HepG2 (cell line): Measurements from ENCODE around the gene TFEB. TPM values are rescaled to one million over a fixed set of nuclear protein-coding genes. Genes with fewer than 3 reads are reported as not detected.

Experiments used
- AGO1 ChIP-seq: fragments of 200-400 bp; formaldehyde crosslinking; IDR thresholded peaks from 2 replicates; pipeline ENCODE4 v1.6.1; 2017; ENCODE audit warnings: mild to moderate bottlenecking, low read depth, low read length, moderate library complexity; ENCODE audit not compliant: poor library complexity, severe bottlenecking
- ATF4 ChIP-seq, 2 experiments: fragments of 450-650 bp in 1 of 2; sonication (generic) in 1 of 2; formaldehyde crosslinking; IDR thresholded peaks; 2 replicates each; pipeline versions ENCODE4 v1.5.0 to v1.8.0; 2020 to 2022; ENCODE audit warnings: mild to moderate bottlenecking in 1 of 2, missing genetic modification reagents in 1 of 2
- ATF7 ChIP-seq, 2 experiments: fragments of 450-650 bp in 1 of 2; sonication (generic) in 1 of 2; formaldehyde crosslinking in 1 of 2; IDR thresholded peaks; 2 replicates each; pipeline versions ENCODE4 v1.4.0 to v1.6.1; 2016 to 2020; ENCODE audit warnings: antibody characterized with exemption in 1 of 2, mild to moderate bottlenecking in 1 of 2, missing genetic modification reagents in 1 of 2
- DNMT3B ChIP-seq: conservative IDR thresholded peaks from 2 replicates; pipeline ENCODE4 v1.6.1; 2016; ENCODE audit warnings: missing biosample characterization, control low read depth
- GATA4 ChIP-seq: sonication (generic); IDR thresholded peaks from 2 replicates; pipeline ENCODE4 v1.6.1; 2016; ENCODE audit warnings: antibody characterized with exemption, low read depth, borderline replicate concordance
- GFI1 ChIP-seq: sonication (generic); formaldehyde crosslinking; IDR thresholded peaks from 2 replicates; pipeline ENCODE4 v1.5.0; 2020; ENCODE audit warnings: missing genetic modification reagents, mild to moderate bottlenecking, borderline replicate concordance
- HNRNPL ChIP-seq: fragments of 200-400 bp; formaldehyde crosslinking; IDR thresholded peaks from 2 replicates; pipeline ENCODE4 v1.6.1; 2017; ENCODE audit warnings: mild to moderate bottlenecking, low read depth, low read length
- PLRG1 ChIP-seq: fragments of 450-650 bp; conservative IDR thresholded peaks from 2 replicates; pipeline ENCODE4 v1.6.1; 2016
- SALL2 ChIP-seq: sonication (generic); formaldehyde crosslinking; IDR thresholded peaks from 2 replicates; pipeline ENCODE4 v1.8.1; 2023; ENCODE audit warnings: mild to moderate bottlenecking, missing genetic modification reagents, inconsistent platforms
- SOX13 ChIP-seq, 3 experiments: fragments of 450-650 bp in 1 of 3; sonication (generic) in 1 of 3; formaldehyde crosslinking in 1 of 3; IDR thresholded peaks in 2 of 3; conservative IDR thresholded peaks in 1 of 3; 2 replicates each; pipeline versions ENCODE4 v1.5.0 to v1.6.1; 2016 to 2020; ENCODE audit warnings: antibody characterized with exemption in 1 of 3, mild to moderate bottlenecking in 1 of 3, missing compliant biosample characterization in 1 of 3, missing genetic modification reagents in 1 of 3, moderate library complexity in 1 of 3
- ZFX ChIP-seq: sonication (generic); formaldehyde crosslinking; IDR thresholded peaks from 2 replicates; pipeline ENCODE4 v1.4.0; 2020; ENCODE audit warnings: mild to moderate bottlenecking, low read depth, missing genetic modification reagents, moderate library complexity
- ZNF280B ChIP-seq: sonication (generic); formaldehyde crosslinking; IDR thresholded peaks from 2 replicates; pipeline ENCODE4 v1.5.0; 2020; ENCODE audit warnings: missing genetic modification reagents, mild to moderate bottlenecking, borderline replicate concordance
- ZNF609 ChIP-seq: sonication (generic); formaldehyde crosslinking; IDR thresholded peaks from 2 replicates; pipeline ENCODE4 v1.4.0; 2020; ENCODE audit warnings: mild to moderate bottlenecking, missing genetic modification reagents, borderline replicate concordance
- ZNF687 ChIP-seq: sonication (generic); formaldehyde crosslinking; IDR thresholded peaks from 2 replicates; pipeline ENCODE4 v1.5.1; 2020; ENCODE audit warnings: mild to moderate bottlenecking, missing genetic modification reagents, moderate library complexity
- polyA plus RNA-seq, 8 experiments: library from polyadenylated mRNA; depleted of rRNA in 3 of 8; stranded (reverse) in 7 of 8; unstranded in 1 of 8; fragments of >200 nt; fragmentation: Illumina TruSeq in 4 of 8; extraction: Trizol in 4 of 8; gene quantifications; 2 replicates each; pipeline versions ENCODE4 v1.2.1 to v1.2.3, GENCODE V29; 2011 to 2016; ENCODE audit warnings: low read depth in 4 of 8, missing spikeins in 1 of 8, mixed read lengths in 1 of 8; ENCODE audit not compliant: insufficient read depth in 1 of 8
- total RNA-seq, 5 experiments: library from RNA; depleted of rRNA; stranded (reverse); fragments of >200 nt; fragmentation: Illumina TruSeq; extraction: Trizol; gene quantifications; 2 replicates each; pipeline ENCODE4 v1.2.3, GENCODE V29; 2016; ENCODE audit warnings: low read depth in 1 of 5

The TFEB gene
- total and polyA plus RNA-seq, 2 of the 13 experiments (the other 11 are each of a cell fraction or from before 2014, with no cell fraction given), result 13.3 to 18.7 TPM

GRCh38 chr6:41748542-41748941, 13.1 kb upstream of the TFEB start (continued):
- TF ChIP-seq SOX13 (IDR thresholded peaks at IDR 0.05) (no peak), SOX13 (CRISPR knock-in tag; conservative IDR thresholded peaks at IDR 0.05 in 1 of 2, IDR thresholded peaks at IDR 0.05 in 1 of 2) (peak in 1 of 2 experiments; percentile 46; a peak in 1 of 4 replicates), ZNF280B (no peak), ATF4 (CRISPR knock-in tag; IDR thresholded peaks at IDR 0.05) (no peak), GFI1 (no peak), ZNF609 (CRISPR knock-in tag) (no peak), ZFX (peak; percentile 54; the same call in 1 of the 2 replicates), DNMT3B (CRISPR knock-in tag) (no peak), HNRNPL (0 out of 2 replicates have a peak, but pooled peaks have one; percentile 72), ZNF687 (CRISPR knock-in tag) (peak; percentile 51), PLRG1 (no peak), AGO1 (no peak), ATF7 (IDR thresholded peaks at IDR 0.05) (no peak), ATF7 (CRISPR knock-in tag; IDR thresholded peaks at IDR 0.05) (no peak), GATA4 (no peak), SALL2 (peak; percentile 44; the same call in 1 of the 2 replicates)
